AG09319 (cell line): ENCODE data around the gene AMMECR1L.
"Not testable (repeated sequence)": the region's sequence is repeated elsewhere in the genome, so short reads cannot be mapped to it uniquely, and the experiment has no call there.

Experiments
- DNase-seq: peaks from one replicate; pipeline ENCODE4 v3.0.0-alpha.2; 2010; ENCODE audit warnings: low read depth; ENCODE audit errors: extremely low read depth
- TF ChIP-seq, protein P1 (sequence below): IDR thresholded peaks from 2 replicates; pipeline ENCODE4 v1.5.1; 2011; ENCODE audit warnings: low read depth, mild to moderate bottlenecking, inconsistent platforms, low read length, moderate library complexity

The AMMECR1L gene

GRCh38 chr2:127885780-127886592 lies at the start of gene AMMECR1L:
Gene AMMECR1L (minus strand): TSS chr2:127885956. CDS start chr2:127874234, 11,722 bp downstream.
- DNase-seq, result not testable (repeated sequence)

GRCh38 chr2:127935337-127935736 lies 49.6 kb upstream of the AMMECR1L start:
- TF ChIP-seq, protein P1, sequence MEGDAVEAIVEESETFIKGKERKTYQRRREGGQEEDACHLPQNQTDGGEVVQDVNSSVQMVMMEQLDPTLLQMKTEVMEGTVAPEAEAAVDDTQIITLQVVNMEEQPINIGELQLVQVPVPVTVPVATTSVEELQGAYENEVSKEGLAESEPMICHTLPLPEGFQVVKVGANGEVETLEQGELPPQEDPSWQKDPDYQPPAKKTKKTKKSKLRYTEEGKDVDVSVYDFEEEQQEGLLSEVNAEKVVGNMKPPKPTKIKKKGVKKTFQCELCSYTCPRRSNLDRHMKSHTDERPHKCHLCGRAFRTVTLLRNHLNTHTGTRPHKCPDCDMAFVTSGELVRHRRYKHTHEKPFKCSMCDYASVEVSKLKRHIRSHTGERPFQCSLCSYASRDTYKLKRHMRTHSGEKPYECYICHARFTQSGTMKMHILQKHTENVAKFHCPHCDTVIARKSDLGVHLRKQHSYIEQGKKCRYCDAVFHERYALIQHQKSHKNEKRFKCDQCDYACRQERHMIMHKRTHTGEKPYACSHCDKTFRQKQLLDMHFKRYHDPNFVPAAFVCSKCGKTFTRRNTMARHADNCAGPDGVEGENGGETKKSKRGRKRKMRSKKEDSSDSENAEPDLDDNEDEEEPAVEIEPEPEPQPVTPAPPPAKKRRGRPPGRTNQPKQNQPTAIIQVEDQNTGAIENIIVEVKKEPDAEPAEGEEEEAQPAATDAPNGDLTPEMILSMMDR, result no peak
- no peak for DNase-seq

DNA sequence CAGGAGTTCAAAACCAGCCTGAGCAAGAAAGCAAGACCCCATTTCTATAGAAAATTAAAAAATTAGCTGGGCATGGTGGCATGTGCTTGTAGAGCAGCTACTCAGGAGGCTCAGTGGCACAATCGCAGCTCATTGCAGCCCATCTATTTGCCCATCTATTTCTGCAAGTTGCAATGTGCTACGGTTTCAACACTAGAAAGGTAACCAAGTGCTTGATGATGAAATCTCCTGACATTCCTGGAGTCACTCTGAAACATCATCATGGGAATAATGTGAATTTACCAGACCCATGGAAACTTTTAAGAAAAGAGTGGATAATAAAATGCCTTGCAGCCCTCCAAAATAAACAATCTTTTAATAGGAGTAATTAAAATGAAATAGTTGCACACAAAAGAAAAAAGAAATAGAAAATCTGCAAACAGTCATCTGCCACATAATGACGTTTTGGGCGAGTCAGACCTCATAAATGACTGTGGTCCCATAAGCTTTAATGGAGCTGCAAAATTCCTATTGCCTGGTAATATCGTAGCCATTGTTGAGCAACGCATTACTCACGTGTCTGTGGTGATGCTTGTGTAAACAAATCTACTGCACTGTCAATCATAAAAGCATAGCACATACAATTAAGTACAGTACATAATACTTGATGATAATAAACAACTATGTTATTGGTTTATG lies 46.6 kb upstream of the AMMECR1L start:
- TF ChIP-seq, protein P1, result no peak
- peak; percentile 27 for DNase-seq

GRCh38 chr2:127929449-127929848 lies 43.7 kb upstream of the AMMECR1L start:
- TF ChIP-seq, protein P1, result no peak
- DNase-seq, result no peak

GRCh38 chr2:127927384-127927783 lies 41.6 kb upstream of the AMMECR1L start:
- TF ChIP-seq, protein P1, result no peak
- DNase-seq, result no peak

DNA sequence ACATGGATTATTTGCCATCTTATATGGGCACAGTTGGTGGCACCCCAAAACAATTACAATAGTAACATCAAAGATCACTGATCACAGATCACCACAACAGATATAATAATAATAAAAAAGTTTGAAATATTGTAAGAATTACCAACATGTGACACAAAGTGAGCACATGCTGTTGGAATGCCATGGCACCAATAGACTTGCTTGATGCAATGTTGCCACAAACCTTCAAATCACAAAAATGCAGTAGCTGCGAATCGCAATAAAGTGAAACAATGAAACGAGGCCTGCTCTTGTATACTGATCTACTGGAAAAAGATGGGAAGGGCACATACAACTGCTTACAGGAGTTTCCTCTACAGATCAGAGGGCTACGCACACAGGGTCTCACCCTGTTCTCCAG lies 32.2 kb upstream of the AMMECR1L start:
- no peak for DNase-seq
- TF ChIP-seq, protein P1, result no peak

GRCh38 chr2:127913808-127914457 lies 28.2 kb upstream of the AMMECR1L start:
- no peak for DNase-seq
- TF ChIP-seq, protein P1, result no peak
